Gastrocnemius medialis (tissue), 4 donors: Measurements from ENCODE around the gene BBS2.

Source experiments
- CTCF ChIP-seq, 5 experiments: fragments of 450-650 bp in 3 of 5; fragments of 200-600 bp in 2 of 5; sonication (generic) in 2 of 5; IDR thresholded peaks in 4 of 5; conservative IDR thresholded peaks in 1 of 5; 1 replicate in 4 of 5; 2 replicates in 1 of 5; pipeline ENCODE4 v1.5.1; 2016 to 2019; ENCODE audit warnings: antibody characterized with exemption in 5 of 5, mild to moderate bottlenecking in 3 of 5, moderate library complexity in 3 of 5
- POLR2A ChIP-seq, 2 donors: fragments of 450-650 bp; IDR thresholded peaks; one replicate each; pipeline ENCODE4 v1.6.1; 2017; ENCODE audit warnings: antibody characterized with exemption in 2 of 2, mild to moderate bottlenecking in 2 of 2, moderate library complexity in 2 of 2

- no peak for TF ChIP-seq CTCF (IDR thresholded peaks at IDR 0.05 in 4 of 5, conservative IDR thresholded peaks at IDR 0.05 in 1 of 5)
- no peak for TF ChIP-seq POLR2A (IDR thresholded peaks at IDR 0.05)
These were observed 44.6 kb downstream of the BBS2 start for GRCh38 chr16:56475201-56475600.
